Measurements from ENCODE around the gene KRTAP10-12.
A peak's percentile ranks its signal among the peaks of the same experiment; 100 is the strongest.

The KRTAP10-12 gene

DNA sequence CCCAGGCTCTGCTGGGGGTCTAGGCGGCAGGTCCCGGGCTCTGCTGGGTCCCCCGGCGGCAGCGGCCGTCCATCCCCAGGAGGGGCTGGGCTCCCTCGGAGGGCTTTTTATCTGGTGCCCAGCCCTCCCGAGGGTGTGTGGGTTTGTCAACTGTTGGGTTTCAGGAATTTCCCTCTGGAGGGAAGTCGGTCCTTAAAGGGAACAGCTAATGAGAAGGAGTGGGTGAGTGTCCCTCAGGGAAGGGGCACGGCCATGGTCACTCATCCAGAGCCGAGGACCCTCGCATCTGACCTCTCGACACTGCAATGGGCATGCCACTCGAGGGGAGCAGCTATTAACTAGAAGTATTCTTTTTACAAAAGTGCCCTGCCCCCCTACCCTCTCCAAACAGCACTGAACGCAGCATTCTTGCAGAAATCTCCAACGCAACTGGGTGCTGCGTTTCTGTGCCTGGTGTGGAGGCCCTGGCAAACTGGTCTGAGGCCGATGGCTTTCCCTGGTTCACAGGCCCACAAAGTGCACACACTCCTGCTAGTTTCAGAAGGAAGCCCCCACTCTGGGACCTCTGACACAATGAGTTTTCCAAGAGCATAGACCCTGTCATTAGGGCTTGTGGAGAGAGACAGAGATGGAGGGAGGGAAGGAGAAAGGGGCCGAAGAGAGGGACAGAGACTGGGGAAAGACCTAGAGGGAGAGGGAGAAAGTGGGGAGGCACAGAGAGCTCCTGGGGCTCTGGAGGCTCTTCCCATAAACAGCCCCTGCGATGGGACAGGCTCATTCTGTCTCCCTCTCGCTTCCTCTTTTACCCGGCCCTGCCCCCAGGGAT is 15.4 kb downstream of the KRTAP10-12 start:
- no peak for DNase-seq

DNA sequence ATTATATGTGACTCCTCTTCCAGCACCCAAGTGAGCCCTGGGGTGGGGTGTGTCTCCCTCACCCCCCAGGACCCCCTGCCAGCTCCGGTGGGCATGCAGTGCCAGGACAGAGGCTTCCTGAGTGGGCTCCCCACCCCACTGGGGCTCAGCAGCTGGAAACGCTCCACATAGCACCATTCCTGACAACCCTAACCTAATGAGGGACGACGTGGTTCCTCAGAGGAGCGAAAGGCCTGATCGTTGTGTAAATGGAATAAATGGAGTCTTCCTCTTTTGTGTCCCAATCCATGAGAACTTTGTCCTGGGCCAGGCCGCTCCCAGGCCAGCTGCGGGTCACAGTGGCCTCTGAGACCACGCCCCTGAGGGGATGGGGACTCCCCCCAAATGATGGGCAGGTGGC is 16.2 kb downstream of the KRTAP10-12 start:
- no peak for DNase-seq

DNA sequence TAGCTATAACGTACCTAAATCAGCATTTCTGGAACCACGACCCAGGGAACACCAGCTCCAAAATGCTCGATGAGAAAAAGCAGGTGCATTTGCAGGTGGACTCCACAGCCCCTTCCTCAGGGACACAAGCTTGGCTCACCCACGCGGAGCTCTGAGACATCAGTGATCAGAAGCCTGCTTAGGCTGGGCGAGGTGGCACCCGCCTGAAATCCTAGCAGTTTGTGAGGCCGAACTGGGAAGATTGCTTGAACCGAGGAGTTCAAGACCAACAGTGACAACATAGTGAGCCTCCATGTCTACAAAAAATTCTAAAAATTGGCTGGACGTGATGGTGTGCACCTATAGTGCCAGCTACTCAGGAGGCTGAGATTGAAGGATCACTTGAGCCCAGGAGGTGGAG is 16.9 kb downstream of the KRTAP10-12 start:
- DNase-seq = no peak

DNA sequence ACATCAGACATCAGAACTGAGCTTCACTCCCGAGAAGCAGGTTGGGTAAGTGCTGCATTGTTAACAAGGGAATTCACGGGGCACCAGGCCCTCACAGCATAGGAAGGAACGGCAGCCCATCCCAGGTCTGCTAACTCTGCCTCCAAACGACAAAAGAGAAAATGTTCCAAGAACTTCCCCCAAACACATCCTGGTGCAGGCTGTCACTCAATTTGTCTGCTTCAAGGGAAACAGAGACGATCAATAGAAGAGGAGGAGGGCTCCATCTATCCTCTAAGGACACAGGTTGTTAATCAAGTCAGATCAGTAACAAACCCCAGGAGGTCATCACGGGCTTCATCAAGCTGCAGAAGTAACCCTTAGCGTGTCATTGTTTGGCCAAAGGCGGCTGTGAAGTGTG is 17.9 kb downstream of the KRTAP10-12 start:
- DNase-seq = no peak

DNA sequence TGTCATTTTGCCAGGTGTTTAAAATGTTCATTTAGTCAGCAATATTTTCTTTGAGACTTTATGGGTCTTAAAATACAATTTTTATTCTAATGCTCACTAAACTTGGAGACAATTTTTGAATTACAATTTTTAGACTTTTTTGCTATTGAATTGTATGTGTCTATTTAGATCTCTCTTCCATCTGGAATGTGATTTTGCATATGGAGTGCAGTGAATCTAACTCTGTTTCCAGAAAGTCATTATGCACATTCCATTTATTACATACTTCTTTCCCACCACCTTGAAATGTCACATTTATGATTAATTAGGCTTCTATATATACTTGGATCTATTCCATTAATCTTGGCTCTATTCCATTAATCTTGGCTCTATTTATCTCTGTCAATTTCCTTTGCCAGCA is 20.0 kb downstream of the KRTAP10-12 start:
- no peak for DNase-seq

DNA sequence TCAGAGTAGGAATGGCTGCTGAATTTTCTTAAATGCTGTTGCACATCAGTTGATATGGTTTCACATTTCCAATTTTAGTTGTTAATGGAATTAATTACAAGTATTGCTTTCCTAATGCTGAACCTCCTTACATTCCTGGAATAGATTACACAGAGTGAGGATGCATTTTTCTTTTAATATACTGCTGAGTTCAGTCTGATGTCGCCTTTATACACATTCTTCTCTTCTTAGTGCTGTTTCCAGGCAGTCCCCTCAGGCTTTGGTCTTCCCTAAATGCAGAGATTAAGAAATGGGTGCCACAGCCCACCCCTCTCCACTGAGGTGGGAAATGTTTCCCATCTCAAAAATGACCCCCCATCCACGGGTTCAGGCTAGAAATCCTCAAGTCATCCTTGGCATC is 21.1 kb downstream of the KRTAP10-12 start:
- DNase-seq = no peak

DNA sequence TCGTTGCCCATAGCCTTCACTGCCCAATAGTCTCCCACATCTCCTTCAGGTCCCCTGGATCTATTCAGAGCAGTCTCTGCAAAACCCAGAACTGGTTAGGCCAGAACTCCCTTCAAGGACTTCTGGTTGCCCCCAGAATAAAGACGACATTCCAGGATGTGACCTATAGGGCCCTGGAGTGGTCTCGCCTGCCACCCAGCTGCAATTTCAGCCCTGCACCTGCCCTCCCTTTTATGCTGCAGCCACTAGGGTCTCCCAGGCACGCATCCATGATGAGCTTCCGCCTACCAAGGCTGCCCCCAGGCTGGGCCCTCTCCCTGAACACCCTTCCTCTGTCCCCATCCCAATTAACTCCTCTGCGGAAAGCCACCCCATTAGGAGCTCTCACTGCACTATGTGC is 21.6 kb downstream of the KRTAP10-12 start:
- no peak for DNase-seq

DNA sequence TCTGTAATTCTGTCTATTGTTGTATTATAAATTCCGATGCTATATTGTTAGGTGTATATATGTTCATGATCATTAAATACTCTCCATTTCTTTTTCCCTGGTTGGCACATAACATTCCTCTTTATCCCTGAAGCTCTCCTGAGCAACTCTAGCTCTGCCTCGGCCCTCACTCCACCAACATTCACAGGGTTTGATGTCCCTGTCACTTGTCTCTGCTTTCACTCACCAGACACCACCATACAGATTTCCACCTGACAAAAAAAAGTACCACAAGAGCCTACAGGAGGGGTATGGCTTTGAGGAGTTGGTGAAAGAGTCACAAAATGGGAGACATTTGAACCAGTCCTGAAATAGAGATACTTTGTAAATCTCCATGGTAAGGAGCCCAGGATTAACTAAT is 23.2 kb downstream of the KRTAP10-12 start:
- DNase-seq = no peak

DNA sequence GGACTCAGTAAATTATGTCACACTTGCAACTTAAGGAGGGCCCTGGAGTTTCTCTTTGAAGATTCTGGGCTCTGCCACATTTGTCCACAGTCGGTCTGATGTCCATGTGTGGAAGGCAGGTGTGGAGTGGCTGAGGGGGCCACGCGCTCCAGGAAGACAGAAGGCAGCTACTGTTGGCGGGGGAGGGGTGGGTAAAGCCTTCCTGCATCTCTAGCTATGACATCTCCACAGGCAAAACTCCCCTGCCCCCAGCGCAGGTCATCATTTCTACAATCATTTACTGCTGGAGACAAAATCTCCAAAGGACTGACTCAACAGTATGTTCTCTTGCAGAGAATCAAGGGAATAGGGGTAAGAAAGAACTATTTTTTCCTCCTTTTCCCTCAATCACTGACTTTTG is 25.8 kb downstream of the KRTAP10-12 start:
- peak; percentile 65 for DNase-seq

DNA sequence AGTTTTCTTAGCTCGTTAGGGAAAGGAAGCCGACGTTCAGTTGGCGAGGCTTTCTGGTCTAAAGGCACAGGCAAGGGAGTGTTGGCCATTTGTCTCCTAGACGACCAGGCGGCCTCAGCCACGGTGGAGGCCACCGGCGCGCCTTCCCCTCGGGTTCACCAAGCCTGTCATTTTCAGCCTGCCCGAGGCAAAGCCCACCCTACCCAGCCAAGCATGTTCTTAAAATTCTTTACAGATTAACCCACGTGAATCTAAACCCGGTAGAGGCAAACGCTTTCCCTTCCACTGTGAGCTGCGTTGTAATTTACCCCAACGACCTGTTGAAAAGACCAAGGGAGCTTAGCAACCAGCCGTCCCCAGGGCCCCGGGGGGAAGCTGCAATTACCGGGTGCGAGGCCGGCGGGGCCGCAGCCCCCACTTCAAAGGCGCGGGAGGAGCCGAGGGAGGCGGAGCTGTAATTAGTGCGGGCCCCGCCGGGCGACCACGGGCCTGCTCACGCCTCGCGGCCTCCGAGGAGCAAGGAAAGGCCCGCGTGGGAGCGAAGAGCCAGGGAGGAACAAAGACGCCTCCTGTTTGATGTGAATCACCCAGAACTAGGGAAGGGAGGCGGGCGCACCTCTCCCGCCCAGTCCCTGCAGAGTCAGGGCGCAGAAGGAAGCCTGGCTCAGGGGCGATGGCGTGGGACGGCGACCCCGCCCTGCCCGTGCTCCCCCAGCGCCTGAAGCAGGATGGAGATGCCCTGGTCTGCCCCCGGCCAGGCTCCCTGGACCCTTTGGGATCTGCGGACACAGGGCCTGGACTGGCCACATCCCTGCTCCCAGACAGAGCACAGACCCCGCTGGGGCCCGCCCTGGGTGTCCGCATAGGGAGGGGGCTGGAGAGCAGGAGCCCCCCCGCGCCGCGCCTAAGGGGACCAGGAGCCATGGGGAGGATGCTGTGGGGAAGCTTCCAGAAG is 26.5 kb downstream of the KRTAP10-12 start:
- peak; percentile 82 for DNase-seq

DNA sequence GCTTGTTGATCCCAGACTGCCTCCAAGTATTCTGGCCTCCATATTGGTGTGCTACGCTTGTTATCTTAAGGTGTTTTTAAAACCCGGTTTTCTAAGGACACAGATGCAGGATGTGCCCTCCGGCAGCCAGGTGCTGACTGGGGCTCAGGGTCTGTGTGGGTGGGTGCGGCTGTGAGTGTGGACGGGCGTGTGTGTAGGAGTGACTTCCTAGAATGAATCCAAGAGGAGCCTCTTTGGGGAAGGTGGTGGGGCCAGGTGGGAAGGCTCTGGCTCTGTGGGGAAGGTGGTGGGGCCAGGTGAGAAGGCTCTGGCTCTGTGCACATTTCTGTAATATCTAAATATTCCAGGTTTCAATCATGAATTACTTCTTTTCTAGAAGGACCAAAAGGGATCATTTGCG is 27.2 kb downstream of the KRTAP10-12 start:
- DNase-seq = peak; percentile 43

DNA sequence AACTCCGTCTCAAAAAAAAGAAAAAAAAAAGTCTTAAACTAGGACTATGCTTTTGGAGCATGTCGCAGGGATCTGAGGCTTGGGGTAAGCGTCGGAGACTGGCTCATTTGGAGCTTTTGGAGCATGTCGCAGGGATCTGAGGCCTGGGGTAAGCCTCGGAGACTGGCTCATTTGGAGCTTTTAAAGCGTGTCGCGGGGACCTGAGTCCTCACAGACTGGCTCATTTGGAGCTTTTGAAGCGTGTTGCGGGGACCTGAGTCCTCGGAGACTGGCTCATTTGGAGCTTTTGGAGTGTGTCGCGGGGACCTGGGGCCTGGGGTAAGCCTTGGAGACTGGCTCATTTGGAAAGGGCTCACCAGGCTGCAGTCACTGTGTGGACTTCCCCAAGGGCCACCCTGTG is 28.0 kb downstream of the KRTAP10-12 start:
- DNase-seq = no peak

DNA sequence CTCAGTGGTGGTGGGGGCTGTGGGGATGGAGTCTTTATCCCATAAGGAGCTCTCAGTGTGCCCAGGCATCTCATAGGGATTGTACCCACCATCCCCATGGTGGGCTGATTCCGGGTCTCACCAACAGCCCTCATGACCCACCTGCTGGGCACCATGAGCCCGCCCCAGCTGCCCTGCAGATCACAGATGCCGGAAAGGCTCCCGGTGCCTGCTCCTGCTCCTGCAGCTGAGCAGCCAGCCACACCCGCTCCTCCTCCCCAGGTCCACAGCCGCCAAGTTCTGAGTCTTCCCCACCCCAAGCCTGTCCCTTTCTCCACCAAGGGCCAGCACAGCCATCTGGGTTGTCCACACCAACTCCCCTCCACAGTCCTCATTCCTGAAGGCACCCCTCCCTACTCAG is 29.9 kb downstream of the KRTAP10-12 start:
- DNase-seq = no peak

DNA sequence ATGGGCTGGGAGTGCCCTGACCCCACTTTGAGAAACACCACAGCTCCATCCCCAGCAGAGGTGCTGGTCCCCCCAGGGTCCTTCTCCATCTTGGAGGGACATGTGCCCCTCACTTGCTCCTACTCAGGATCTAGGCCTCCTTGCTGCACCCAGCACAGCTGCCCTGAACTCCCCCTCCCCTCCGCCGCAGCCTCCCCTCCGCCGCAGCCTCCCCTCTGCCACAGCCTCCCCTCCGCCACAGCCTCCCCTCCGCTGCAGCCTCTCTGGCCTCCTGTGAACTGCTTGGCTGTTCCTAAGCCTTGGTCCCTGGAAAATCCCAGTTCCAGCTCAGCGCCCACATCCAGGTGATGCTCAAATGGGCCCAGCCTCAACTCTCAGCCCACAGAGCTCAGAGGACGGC is 30.3 kb downstream of the KRTAP10-12 start:
- DNase-seq = no peak

DNA sequence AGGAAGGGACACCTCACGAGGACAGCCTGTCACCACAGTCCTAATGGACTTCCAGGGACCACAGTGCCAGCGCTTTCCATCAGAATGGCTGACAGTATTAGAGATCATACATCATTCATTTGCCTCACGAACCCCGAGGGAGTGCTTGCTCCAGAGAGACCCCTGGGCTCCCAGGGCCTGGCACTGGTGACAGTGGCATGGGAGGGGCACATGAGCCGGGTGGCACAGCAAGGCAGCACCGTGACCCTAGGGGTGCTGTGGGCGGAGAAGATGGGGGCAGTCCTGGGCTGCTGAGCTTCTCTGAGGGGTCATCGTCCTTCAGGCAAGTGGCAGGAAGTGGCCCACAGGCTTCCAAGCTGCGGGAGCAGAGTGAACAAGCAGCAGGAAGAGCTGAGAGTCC is 30.8 kb downstream of the KRTAP10-12 start:
- DNase-seq = no peak

DNA sequence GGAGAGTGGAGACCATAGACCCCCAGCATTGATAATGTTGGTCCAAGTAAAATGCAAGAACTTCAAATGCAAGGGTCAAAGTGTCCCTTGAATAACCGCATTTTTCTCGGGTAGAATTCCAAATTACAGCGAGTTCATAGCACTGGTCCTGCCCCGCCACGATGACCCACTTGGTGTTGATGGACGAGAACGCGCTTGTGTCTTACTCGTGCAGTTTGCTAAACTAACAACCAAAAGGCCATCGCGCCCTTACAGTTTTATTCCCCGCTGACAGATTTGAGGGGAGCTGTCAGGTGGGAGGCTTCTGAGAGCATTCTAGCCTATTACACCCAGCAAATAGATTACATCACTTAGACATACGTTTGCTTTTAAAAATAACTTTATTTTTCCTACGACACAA is 31.7 kb downstream of the KRTAP10-12 start:
- DNase-seq = no peak

DNA sequence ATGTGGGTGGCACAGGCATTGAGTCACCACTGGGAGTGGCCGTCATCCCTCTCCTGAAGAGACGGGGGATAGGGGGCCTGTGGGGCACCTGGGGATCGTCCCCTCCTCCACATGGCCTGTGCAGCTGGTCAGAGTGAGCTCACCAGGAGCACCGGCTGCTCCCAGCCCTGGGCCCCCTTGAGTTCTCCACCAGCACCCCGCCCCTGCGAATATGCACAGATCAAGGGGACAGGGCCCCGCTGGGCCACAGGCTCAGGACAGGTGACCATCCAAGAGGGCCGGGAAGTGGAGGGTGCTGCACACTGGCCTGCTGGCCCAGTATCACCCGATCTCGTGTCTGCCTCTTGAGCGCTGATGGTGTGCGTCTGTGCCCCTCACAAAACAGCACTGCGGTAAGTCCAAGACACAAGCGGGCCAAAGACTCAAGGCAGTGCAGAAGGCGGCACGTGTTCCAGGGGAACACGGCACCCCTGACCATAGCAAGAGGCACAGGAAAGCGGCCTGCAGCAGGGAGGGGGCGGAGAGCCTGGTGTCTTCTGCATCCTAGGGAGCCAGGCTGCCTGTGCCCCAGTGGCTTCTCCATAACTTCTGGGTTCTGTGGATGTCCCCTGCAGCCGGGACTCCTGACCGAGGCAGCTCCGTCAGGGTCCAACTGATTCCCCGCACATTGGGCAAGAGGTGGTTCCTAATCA is 32.5 kb downstream of the KRTAP10-12 start:
- DNase-seq = no peak

DNA sequence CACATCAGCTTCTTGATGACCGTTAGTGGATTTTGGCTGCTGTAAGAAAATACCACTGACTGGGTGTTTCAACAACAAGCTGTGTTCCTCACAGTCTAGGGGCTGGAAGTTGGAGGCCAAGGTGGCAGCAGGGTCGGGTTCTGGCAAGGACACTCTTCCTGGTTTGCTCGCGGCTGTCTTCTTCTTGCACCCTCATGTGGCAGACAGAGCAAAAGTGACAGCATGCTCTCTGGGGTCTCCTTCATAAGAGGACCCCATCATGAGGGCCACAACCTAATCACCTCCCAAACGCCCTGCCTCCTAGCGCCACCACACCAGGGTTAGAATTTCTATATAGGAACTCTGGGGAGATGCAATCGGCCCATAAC is 33.0 kb downstream of the KRTAP10-12 start:
- DNase-seq = no peak

DNA sequence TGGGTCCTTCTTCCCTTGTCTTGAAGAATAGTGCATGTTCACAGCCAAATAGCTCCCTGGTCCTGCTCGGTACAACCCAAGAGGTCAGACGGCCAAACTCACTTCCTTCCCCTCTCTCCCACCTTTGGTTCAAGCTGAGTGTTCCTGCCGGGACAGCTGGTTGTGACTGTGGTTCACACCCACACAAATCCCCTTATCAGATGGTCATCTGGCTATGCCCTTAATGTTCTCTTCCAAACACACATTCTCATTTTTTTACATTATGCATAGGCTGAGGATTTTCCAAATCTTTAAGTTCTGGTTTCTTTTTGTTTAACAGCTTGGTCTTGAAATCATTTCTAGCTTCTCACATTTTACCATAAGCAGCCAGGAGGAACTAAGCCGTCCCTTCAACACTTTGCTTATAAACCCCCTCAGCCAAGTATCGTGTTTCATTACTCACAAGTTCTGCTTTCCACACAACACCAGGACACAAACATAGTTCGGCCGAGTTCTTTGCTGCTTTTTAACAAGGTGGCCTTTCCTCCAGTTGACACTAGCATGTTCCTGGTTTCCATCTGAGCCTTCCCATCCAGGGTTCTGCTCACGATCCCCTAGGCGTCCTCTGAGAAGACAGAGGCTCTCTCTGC is 34.1 kb downstream of the KRTAP10-12 start:
- DNase-seq = no peak

DNA sequence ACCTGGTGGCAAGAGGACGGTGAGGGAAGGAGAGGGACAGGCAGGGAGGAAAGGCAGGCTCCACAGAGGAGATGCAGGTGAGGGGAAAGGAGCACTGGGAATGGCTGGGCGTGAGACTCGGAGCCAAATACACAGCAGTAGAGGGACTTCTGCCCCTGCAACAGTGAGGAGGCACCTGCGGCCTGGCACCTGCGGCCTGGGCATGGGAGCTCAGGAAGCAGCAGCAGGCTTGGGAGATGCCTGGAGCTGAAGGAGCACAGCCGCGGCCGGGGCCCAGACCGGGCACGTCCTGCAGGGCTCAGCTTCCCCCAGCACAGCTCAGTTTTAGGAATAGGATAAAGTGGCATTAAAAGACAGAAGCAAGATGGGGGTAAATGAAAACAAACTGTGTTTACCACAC is 35.3 kb downstream of the KRTAP10-12 start:
- DNase-seq = no peak

DNA sequence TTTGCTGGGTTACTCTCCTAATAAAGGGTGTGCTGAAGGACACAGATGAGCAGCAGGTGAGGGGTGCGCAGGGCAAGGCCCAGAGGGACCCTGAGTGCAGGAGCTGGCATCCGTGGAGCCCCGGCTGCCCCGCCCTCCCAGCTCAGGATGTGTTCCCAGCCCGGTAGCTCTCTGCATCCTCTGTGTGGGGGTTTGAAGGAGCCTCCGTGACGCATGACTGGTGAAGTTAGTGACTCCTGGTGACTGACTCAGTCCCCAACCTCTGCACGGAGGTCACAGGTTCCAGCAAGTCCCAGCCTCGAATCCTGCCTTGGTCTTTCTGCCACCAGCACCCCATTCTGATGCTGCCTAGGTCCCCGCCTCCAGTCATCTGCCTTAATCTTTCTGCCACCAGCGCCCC is 36.0 kb downstream of the KRTAP10-12 start:
- no peak for DNase-seq

DNA sequence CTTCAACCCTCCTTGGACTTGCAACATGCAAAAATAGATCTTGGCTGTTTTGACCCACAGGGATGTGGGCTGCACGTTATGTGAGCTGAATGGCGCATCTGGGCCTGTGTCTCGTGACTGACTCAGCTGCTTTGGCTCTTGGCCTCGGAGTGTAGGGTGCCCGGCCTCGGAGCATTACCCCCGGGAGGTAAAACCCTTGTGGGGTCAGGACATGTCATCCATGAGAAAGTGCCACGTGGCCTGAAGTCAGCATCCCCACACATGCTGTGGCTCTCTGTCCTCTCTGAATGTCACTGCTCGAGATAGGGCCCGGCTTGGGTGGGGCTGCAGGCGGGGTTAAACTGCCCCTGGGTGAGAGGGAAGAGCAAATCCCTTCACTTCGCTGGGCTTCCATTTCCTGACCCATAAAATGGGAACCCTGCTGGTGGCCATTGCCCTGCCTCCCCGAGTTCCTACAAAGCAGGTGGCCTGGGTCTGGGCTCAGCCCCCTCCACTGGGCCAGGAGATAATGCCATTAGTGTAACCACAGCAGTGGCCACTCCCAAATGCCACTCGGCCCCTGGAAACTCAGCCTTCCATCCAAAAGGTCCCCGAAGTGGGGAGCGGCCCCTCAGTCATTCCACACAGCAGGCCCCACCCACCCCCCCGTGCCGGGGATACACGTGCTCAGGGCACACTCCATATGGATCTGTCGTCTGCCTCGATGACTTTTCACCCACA is 37.2 kb downstream of the KRTAP10-12 start:
- no peak for DNase-seq

Measured in NCI-H146 (cell line).